NK-92 treated with Interleukin-12 subunit alpha and Interleukin-12 subunit beta, amount 100 ng/mL, for 24 hours (cell line): ENCODE measurements around the gene RABEP1.
A peak's percentile ranks its signal among the peaks of the same experiment; 100 is the strongest.

Source experiments
- DNase-seq: peaks from one replicate; lab custom pipeline; 2025; lab: John Stamatoyannopoulos, UW

The RABEP1 gene

DNA sequence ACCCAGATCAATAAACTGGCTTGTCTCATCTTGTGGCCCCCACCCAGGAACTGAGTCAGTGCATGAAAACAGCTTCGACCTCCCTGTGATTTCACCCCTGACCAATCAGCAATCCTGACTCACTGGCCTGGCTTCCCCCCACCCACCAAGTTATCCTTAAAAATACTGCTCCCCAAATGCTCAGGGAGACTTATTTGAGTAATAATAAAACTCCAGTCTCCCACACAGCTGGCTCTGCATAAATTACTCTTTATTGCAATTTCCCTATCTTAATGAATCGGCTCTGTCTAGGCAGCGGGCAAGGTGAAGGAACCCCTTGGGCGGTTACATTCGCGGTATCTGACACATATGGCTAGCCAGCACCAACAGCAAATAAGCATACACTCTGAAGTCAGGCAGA lies 9.8 kb upstream of the RABEP1 start:
- no peak for DNase-seq

- peak; percentile 7 for DNase-seq
These were observed 646 bp downstream of the RABEP1 start for GRCh38 chr17:5282642-5283217.

GRCh38 chr17:5283571-5284315 lies 1.7 kb downstream of the RABEP1 start:
- no peak for DNase-seq

DNA sequence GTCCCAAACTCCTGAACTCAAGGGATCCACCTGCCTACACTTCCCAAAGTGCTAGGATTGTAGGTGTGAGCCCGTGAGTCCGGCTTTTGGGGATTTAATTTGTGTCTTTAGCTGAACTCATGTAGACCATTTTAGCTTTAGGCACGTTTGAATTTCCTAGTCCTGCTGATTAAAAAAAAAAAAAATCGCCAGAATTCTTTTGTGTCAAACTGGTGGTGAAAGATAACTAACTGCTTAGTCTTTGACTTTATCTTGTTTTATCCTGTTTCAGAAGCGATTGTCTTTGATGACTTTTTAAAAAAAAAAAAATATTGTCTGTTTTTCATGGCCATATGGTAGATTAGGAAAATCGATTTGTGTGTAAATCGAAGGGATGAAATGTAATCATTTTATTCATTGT lies 2.6 kb downstream of the RABEP1 start:
- no peak for DNase-seq

GRCh38 chr17:5286846-5287245 lies 4.8 kb downstream of the RABEP1 start:
- DNase-seq = no peak

DNA sequence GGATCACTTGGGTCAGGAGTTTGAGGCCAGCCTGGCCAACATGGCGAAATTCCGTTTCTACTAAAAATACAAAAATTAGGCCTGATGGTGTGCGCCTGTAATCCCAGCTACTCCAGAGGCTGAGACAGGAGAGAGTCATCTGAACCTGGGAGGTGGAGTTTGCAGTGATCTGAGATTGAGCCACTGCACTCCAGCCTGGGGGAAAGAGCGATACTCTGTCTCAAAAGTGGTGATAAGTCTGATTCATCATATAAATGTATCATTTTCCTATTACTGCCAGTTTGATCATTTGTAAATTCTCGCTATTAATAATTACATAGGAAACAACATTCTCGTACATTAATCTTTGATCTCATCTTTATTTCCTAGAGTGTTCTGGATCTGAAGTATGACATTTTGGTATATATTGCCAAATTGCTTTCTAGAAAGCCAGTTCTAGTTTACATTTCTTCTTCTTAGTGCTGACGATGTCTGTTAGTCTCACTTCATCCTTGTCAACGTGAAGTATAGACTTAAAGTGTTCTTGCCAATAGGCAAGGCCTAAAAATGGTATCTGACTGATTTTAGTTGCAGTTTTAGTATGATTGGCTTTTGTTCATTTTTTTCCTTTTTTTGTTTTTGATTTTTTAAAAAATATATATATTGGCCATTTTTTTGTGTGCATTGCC lies 9.7 kb downstream of the RABEP1 start:
- no peak for DNase-seq

DNA sequence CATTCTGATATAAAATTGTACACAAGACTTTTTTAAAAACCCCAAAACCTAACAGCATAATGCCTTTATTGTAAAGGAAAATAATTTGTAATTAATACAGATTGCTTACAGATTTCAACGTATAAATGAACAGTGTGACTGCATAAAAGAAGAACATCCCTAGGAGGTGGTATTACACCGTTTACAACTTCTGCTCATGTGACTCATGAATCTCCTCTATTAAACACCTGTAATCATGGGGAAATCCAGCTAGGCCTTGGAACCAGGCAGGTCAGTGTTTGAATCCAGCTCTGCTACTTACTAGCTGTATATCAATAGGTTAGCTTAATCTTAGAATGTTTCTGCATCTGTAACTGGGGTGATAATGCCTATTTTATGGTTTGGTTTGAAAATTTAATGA lies 15.2 kb downstream of the RABEP1 start:
- no peak for DNase-seq

DNA sequence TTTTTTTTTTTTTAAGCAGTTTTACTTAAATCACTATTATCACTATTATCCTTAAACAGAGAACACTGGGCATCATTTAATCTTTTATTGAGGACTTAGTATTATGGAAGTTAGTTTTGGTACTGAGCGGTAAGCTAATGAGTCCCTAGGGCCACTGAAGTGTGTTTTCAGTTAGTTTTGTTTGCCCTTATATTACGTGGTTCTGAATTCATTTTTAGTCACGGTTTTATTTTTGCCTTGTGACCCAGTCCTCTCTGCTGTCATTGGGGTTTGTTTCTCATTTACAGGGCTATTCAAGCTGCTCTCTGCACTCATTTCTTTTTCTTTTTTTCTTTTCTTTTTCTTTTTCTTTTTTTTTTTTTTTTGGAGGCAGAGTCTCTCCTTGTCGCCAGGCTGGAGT lies 17.3 kb downstream of the RABEP1 start:
- DNase-seq = no peak

DNA sequence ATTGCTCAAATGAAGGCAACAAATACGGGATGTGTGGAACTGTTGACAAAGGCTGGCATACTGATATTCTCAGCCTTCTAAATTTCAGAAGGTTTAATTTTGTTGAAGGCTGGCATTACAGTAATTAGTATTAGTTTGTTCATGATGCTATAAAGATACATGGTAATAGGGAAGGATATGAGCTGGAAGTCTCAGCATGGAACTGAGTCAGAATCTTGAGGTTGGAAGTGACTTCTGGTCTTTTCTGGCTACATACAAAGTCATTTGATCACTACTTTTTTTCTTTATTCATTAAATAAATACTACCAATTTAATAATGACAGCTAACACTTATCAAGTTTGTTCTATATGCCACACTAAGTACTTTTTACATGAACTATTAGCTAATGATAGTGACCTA lies 22.6 kb downstream of the RABEP1 start:
- DNase-seq = no peak

DNA sequence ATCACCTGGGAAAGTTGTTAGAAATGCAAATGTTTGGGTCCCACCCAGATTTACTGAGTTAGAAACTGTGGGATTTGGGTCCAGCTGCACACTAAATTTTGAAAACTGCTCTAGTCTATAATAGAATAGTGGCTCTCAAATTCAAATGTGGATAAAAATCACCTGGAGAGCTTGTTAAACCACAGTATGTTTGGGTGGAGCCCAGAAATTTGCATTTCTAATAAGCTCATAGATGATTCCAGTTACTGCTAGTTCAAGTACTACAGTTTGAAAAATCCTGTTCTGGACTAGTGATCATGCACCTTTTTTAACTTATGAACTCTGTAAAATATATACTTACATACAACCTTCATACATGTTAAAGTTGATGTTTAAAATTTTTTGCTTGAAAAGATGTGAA lies 27.8 kb downstream of the RABEP1 start:
- no peak for DNase-seq

DNA sequence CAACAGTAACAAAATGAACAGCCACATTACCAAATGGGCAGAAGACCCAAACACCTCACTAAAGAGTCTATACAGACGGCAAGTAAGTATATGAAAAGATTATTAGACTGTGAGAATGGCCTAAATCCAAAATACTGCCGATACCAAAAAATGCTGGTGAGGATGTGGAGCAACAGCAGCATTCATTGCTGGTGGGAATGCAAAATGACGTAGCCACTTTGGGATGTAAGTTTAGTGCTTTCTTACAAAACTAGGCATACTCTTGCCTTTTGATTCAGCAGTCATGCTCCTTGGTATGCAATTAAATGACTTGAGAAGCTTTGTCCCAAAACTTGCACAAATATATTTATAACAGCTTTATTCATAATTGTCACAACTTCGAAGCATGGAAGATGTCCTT lies 43.8 kb downstream of the RABEP1 start:
- no peak for DNase-seq

- no peak for DNase-seq
These were observed 47.9 kb downstream of the RABEP1 start for GRCh38 chr17:5329784-5330557.

GRCh38 chr17:5330981-5331380 lies 48.9 kb downstream of the RABEP1 start:
- no peak for DNase-seq

- DNase-seq = no peak
These were observed 49.4 kb downstream of the RABEP1 start for GRCh38 chr17:5331506-5331905.

DNA sequence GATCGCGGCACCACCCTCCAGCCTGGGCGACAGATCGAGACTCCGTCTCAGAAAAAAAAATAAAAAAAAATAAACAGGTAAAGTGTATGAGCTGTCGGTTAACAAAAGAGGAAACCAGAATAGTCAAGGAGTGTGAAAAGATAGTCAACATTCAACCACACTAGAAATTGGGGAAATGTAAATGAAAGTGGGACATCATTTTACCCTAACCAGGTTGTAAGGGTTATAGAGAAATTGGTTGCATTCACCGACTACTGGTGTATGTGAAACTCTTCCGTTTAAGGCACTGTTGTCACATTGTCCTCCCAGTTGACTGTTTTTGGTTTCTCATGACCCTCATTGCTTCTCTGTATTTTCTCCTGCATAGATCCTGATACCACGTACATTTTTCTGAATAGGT lies 62.8 kb downstream of the RABEP1 start:
- no peak for DNase-seq

DNA sequence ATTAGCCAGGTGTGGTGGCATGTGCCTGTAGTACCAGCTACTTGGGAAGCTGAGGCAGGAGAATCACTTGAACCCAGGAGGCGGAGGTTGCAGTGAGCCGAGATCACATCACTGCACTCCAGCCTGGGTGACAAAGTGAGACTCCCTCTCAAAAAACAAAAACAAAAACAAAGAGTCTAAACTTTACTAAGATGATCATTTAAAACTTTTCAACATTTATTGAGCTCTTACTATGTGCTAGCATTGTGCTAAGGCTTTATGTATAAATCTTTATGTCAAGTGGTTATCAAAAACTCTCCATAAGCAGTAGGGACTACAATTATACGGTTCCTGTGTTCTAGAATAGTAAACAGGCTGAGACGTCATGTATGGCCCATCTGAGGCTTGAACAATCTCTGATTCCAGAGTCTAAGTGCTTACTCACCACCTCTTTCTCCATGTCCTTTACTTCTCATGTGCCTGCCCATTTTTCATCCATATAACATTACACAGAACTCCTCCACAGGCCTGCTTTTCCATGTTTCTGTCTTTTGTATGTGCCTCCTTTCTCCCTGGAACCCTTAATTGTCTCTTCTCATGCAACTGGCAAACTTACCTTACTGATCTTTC lies 70.7 kb downstream of the RABEP1 start:
- DNase-seq = no peak

GRCh38 chr17:5354310-5354709 lies 72.2 kb downstream of the RABEP1 start:
- DNase-seq = no peak

- no peak for DNase-seq
These were observed 72.9 kb downstream of the RABEP1 start for GRCh38 chr17:5354886-5355415.

DNA sequence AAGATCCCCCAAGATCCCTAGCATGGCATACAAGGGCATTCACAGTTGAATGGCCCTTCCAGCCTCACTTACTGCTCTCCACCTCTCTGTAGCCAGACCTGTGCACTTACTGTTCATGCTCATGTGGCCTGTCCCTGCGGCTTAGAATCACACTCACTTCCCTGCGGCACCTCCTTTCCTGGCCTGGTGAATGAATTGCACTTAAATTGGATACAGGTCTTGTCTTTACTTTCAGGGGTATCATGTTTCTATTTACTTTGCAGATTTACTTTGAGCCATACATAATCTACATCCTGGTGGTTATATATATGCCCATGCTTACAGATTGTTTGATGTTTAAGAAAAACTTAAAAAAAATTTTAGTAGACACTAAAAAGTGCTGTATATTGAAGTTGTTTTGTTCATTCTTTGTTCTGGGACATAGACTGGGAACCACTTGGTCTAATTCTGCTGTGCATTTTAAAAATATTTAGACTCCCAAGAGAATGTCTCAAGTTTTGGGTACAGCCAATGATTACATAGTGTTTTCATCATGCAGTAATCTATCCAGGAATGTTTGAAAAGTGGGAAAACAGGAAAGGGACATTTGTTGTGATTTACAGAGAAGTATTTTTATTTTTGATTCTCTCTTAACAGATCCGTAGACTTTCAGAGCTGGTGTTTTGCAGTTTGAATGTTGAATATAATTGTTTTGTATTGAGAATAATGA lies 73.5 kb downstream of the RABEP1 start:
- no peak for DNase-seq

GRCh38 chr17:5361426-5361825 lies 79.3 kb downstream of the RABEP1 start:
- no peak for DNase-seq

DNA sequence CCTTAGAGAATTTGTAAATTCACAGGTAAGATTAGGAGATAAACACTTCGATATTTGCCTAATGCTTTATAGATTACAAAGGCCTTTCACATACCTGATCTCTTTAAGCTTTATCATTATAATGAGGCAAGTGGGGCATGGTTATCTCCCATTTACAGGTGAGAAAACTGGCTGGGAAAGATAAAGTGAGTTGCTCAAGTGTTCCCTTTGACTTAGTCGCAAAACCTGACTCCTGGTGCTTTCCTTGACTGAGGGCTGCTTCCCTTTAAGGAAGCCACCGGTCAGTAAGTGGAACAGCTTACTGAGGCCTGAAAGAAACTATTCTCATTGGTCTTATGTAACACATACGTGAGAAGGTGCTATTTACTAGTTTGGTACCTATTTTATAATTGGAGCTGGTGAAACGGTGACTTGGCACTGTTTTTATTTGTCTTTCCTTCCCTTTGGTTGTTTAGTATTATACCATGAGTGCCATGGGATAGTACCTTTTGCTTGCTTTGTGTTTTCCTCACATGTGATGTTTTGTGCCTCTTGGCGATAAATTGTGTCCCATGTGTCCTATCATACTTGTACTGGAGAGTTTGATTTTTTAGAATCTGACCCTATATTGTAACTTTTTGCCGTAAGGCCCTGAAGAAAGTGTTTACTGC lies 80.2 kb downstream of the RABEP1 start:
- no peak for DNase-seq
